H54 (cell line): Measurements from ENCODE around the gene RRP1B.
A peak's percentile ranks its signal among the peaks of the same experiment; 100 is the strongest.
"Not testable (repeated sequence)": the region's sequence is repeated elsewhere in the genome, so short reads cannot be mapped to it uniquely, and the experiment has no call there.

Experiments
- DNase-seq: peaks from one replicate; pipeline ENCODE4 v3.0.0; 2011; ENCODE audit warnings: low spot score, mixed read lengths; ENCODE audit not compliant: insufficient read length
- FAIRE-seq: peaks from 3 replicates; lab custom pipeline; 2011; peaks lifted over from hg19 to GRCh38; lab: Jason Lieb, UNC
- POLR2A ChIP-seq: IDR thresholded peaks from 2 replicates; pipeline ENCODE4 v1.6.1; 2011; ENCODE audit warnings: low read depth, mild to moderate bottlenecking, low read length

The RRP1B gene, protein sequence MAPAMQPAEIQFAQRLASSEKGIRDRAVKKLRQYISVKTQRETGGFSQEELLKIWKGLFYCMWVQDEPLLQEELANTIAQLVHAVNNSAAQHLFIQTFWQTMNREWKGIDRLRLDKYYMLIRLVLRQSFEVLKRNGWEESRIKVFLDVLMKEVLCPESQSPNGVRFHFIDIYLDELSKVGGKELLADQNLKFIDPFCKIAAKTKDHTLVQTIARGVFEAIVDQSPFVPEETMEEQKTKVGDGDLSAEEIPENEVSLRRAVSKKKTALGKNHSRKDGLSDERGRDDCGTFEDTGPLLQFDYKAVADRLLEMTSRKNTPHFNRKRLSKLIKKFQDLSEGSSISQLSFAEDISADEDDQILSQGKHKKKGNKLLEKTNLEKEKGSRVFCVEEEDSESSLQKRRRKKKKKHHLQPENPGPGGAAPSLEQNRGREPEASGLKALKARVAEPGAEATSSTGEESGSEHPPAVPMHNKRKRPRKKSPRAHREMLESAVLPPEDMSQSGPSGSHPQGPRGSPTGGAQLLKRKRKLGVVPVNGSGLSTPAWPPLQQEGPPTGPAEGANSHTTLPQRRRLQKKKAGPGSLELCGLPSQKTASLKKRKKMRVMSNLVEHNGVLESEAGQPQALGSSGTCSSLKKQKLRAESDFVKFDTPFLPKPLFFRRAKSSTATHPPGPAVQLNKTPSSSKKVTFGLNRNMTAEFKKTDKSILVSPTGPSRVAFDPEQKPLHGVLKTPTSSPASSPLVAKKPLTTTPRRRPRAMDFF

DNA sequence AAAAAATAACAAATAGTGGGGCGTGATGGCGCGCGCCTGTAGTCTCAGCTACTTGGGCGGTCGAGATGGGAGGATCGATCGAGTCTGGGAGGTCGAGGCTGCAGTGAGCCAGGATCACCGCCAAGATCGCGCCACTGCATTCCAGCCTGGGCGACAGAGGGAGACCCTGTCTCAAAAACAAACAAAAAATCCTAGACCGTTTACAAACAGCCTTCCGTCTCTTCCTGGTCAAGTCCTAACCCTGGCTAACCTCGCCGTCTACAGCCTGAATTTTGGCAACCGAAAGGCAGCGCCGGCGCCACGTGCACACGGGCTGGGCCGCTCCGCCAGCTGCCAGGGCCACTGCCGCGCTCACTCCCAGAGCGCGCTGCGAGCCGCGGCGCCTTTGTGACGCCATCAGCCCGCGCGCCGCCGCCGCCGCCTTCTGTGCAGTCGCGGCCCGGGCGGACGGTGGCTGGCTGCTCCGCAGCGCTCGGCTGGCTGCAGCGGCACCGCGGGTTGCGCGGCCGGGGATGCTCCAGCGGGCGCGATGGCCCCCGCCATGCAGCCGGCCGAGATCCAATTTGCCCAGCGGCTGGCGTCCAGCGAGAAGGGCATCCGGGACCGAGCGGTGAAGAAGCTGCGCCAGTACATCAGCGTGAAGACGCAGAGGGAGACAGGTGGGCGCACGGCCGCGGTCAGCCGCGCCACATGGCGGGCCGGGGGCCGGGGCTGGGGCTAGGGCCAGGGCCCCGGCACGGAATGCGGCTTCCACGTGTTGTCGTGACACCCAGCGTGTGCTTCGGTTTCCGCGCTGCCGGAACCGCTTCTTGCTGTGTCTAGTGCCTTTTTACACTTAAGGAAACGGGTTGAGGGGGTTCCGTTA lies at the start of gene RRP1B, which contains the start of gene HSF2BP:
Gene RRP1B, plus strand, starts transcription at position 425 of the 865 bp plus-strand sequence. Its CDS starts 105 bp downstream, at position 530.
Gene HSF2BP, minus strand, starts transcription at position 353 of the 865 bp plus-strand sequence. CDS start 1,392 bp downstream, outside the sequence.
- FAIRE-seq (no peak), DNase-seq (peak; percentile 97)
- peak; percentile 99 for TF ChIP-seq POLR2A

DNA sequence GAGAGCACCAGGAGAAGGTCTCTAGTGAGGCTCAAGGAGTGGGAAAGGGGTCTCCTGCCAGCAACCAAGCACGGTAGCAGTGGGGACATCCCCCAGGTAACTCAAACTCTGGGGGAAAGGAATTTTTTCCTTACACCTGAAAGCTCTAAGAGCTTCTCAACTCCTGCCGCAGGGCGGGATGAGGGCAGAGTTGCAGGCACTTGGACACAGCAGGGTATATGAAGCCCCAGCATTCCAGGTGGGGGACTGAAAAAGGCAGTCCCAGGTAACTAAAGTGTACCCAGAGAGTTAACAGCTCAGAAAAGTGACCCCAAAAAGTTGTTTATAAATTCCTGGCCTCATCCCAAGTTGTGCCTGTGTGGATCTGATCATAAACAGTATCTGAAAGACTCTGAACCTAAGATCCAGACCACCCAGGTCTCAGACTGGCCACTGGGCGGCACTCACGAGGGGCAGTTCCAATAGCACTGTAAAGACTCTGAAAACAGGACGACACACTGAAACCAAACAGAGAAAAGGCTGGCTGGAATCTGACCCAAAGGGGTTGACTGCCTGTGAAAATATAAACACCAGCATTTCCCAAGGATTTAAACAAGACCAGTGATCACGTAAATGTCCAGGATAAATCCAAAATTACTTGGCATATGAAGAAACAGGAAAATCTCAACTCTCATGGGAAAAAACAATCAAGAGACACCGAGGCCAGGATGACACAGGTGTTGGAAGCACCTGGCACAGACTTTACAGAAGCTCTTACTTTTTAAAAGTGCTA lies 47.6 kb upstream of the RRP1B start:
- peak; percentile 46 for DNase-seq
- no peak for FAIRE-seq
- no peak for TF ChIP-seq POLR2A

DNA sequence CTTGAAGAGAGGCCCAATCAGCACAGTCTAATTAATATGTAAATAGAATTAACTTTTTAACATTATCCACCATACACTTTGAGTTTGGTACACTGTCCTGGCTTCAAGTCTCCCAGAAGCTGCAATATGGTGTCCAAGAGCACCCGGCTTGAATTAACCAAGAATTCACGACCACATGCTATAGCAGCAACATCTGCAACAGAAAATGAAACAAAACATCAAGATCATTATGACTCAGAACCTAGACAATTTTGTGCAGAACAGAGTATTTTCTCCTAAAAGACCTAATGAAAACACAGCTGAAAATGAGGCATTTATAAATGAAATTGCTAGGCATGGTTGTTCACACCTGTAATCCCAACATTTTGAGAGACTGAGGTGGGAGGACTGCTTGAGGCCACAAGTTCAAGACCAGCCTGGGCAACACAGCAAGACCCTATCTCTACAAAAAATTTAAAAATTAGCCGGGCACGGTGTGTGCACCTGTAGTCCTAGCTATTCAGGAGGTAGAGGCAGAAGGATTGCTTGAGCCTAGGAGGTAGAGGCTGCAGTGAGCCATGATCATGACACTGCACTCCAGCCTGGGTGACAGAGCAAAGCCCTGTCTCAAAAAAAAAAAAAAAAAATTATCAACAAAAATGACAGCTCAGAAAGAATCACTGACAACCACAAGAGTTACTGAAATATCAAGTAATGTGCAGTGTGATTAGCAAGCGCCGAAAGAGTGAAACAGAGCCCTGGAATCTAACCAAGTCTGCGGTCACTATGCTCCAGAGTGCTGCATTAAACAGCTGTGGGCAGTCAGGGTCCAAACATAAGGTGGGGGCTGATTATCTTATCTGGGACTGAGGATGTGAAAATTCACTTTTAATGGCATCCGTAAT lies 45.4 kb upstream of the RRP1B start:
- TF ChIP-seq POLR2A: no peak
- no peak for FAIRE-seq
- DNase-seq: no peak

DNA sequence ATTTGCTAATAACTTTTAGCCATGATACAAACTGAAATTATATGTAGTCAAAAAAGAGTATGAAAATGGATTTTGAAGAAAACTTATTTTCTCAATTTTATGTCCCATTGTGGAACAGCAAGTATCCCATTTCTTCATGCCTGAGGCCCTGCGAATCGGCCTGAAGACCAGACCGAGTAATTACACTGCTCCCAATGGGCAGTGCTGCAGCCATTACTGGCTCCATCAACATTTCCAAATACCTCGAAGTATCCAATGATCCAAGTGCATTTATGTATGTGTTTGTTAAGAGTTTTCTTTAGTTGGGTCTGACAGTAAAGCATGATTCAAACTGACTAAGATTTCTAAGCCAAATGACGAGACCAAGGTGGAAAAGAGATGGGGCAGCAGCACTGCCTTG lies 44.5 kb upstream of the RRP1B start:
- FAIRE-seq: no peak
- no peak for TF ChIP-seq POLR2A

DNA sequence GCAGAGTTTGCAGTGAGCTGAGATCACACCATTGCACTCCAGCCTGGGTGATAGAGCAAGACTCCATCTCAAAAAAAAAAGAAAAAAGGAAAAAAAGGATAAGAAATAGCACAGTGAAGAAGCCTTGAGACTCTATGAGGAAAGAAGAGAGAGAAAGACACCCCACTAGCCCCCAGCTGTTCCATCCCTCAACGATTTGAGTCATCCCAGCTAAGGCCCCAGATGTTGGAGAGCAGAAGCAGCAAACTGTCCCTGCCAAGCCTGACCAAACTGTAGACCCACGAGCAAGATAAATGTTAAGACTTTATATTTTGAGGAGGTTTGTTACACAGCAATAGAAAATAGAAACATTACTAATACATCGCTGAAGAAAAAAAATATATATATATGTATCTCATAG lies 42.5 kb upstream of the RRP1B start:
- not testable (repeated sequence) for DNase-seq, FAIRE-seq

More for the DNA sequence above, 44.5 kb upstream of the RRP1B start:
- no peak for DNase-seq

DNA sequence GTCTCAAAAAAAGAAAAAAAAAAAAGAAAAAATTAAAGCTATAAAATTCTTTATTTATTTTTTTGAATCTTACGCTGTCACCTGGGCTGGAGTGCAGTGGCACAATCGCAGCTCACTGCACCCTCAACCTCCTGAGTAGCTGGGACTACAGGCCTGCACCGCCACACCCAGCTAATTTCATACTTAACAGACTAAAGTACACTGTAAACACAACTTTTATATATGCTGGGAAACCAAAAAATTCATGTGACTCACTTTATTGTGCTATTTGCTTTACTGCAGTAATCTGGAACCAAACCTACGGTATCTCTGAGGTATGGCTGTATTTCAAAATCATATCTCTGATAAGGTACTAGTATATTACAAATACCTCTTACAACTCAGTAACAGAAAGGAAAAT lies 40.4 kb upstream of the RRP1B start:
- FAIRE-seq: no peak

DNA sequence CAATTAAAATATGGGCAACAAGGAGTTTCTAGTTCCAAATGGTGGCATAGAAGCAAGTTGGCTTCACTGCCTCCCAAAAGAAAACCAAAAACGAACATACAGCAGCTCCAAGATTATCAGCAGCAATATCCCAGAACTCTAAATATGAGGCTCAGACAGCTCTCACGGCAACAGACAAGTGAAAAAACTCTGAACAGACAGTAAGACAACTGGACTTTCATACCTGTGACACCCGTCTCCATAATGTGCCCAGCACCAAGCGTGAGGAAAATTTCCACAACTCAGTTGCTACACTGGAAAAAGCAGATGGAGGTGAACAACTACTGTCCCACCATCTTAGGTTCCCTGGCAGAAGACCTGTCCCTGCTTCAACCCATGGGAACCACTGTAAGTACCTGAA lies 40.0 kb upstream of the RRP1B start:
- DNase-seq (no peak), FAIRE-seq (no peak)
- no peak for TF ChIP-seq POLR2A

More for the DNA sequence above, 40.4 kb upstream of the RRP1B start:
- TF ChIP-seq POLR2A: no peak
- DNase-seq: no peak

DNA sequence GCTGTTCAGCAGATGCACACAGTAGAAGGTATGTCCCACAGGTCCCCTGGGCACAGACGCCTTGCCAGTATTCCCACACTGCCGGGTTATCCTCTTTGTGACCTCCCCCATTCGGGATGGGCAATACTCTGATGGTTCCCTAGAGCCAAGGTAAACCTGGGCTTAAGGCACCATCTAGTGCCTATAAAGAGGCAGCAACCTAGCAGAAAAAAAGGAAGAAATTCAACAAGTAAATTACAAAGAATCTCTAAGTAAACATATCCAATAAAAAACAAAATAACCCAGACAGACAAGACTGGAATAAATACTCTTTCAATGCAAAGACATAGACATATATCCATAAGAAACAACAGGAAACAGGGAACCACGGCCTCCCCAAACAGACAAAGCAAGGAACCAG lies 39.5 kb upstream of the RRP1B start:
- no peak for FAIRE-seq
- no peak for DNase-seq
- TF ChIP-seq POLR2A: no peak

DNA sequence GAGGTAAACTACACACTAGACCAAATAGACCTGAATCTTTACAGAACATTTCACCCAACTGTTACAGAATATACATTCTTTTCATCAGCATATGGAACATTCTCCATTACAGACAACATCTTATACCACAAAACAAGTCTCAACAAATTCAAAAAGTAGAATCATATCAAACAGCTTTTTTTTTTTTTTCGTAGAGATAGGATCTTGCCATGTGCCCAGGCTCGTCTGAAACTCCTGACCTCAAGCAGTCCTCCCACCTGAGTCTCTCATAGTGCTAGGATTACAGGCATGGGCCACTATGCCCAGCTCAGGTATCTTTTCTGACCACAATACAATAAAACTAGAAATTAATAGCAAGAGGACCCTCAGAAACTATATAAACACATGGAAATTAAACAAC lies 36.6 kb upstream of the RRP1B start:
- FAIRE-seq (no peak), DNase-seq (no peak)
- no peak for TF ChIP-seq POLR2A

DNA sequence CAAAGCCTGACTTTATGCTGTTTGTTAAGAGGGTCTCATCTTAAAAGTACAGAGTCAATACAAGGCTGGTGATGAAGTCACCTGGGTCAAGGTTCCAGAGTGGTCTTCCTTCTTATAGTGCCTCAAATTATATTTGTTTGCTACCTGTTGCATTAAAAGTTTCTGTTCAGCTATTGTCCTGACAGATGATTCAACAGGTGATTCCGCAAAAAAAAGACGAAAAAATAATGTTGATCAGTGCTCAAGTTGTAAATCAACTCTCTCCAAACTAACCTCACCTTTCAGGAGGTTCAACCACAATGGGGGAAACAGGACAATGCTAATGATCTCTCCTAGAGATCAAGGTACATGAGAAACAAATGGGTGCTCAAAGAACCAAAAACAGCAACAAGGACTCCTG lies 35.8 kb upstream of the RRP1B start:
- FAIRE-seq: no peak
- no peak for DNase-seq
- no peak for TF ChIP-seq POLR2A

DNA sequence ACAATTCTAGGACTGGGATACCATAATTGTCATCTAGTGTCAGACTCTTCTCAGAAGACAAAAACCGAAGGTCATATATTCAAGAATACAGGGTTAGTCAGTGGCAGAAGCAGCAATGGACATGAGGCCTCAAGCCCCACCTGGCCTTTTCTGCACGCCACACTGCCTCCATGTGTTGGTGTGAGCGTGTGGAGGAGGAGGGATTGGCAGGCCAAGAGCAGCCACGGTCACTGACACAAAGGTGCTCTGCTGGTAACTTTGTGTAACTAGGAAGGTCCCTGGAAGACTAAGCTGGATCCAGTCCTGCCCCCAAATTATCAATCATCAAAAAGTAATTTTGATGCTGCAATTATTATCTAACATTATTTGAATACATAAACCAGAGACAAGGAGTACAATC lies 35.0 kb upstream of the RRP1B start:
- DNase-seq (no peak), FAIRE-seq (no peak)
- TF ChIP-seq POLR2A: no peak

DNA sequence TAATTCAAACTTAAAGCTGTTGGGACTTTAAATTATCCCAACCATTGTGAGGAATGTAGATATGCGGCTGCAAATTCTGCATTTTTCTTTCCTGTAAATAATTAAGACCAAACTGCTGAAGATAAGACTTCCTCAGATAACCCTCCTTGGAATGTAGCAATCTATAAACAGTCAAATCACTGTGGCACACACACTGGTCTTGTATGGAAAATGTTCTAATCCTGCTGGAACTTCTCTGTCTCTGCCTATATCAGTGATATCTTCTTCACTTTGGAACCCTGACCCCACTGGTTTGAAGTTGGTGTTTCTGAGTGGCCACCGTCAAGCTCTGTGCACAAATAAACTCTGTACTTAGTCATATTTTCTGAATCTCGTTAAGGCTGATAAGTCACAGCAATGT lies 33.0 kb upstream of the RRP1B start:
- no peak for FAIRE-seq
- TF ChIP-seq POLR2A: no peak
- no peak for DNase-seq

DNA sequence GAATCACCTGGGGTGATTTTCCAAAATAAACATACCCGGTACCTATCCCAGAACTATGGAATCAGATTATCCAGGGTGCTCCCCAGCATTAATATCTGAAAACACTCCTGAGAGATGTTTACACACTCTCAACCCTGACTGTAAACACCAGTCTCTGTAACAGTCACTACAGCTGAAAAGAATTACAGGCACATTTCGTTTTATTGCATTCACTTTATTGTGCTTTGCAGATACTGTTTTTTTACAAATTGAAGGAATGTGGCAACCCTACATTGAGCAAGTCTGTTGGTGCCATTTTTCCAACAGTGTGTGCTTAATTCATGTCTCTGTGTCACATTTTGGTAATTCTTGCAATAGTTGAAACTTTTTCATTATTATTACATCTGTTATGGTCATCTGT lies 31.8 kb upstream of the RRP1B start:
- TF ChIP-seq POLR2A: no peak
- DNase-seq (no peak), FAIRE-seq (no peak)
